ENCODE results near the gene CMTM1. TPM values are rescaled to one million over a fixed set of nuclear protein-coding genes. Genes with fewer than 3 reads are reported as not detected.

CMTM1 gene, protein sequence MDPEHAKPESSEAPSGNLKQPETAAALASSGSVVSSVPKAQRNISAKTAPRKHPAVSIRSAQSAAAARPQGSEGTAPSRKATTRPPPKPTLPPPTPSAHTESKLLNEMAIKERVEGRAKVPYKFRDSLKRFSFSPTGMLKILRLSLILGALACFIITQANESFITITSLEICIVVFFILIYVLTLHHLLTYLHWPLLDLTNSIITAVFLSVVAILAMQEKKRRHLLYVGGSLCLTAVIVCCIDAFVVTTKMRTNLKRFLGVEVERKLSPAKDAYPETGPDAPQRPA
- total RNA-seq: 1 to 10 TPM; 8.1 to 8.8 TPM

DNA sequence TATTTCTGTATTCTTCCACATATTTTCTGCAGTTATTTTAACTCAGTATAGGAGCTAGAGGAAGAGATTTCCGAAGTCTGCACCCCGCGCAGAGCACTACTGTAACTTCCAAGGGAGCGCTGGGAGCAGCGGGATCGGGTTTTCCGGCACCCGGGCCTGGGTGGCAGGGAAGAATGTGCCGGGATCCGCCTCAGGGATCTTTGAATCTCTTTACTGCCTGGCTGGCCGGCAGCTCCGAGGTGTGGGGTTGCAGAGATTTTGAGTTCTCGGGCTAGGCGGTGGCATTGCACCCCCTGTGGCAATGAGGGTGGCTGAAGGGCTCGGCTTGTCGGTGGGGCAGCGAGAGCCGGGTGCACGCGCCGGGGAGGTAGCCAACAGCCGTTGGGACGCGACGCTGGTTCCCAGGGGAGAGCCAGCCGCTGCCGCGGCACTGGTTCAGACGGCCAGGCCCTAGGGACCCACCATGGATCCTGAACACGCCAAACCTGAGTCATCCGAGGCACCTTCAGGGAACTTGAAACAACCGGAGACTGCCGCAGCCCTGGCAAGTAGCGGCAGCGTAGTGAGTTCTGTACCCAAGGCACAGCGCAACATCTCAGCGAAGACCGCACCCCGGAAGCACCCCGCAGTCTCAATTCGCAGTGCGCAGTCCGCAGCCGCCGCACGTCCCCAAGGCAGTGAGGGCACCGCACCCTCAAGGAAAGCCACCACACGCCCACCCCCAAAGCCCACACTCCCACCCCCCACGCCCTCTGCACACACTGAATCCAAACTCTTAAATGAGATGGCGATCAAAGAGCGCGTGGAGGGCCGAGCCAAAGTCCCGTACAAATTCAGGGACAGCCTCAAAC, at the start of gene CMTM1:
TSS of gene CMTM1 (plus strand) at position 389 of the 851 bp plus-strand sequence. CDS start at position 464, 75 bp downstream.
- POLR2A ChIA-PET: no interaction called here
- CTCF ChIA-PET: no interaction called here

DNA sequence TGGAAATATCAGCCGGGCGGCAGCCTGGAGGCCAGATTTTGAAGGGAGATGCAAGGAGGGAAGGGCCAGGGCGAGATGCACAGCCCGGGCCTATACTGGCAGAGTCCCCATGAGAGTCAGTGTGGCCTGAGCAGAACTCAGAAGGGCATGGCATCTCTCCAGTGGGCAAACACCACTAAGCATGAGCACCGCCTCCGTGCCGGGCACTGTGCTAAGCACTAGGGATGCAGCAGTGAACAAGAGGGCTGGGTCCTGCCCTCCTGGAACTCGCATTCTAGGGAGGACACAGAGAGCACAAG, 49.8 kb upstream of the CMTM1 start:
- POLR2A ChIA-PET: interaction anchor here (1.3 kb wide), 1 partner anchor 47 kb away, joined by 5 read pairs; no protein-coding TSS in a partner anchor
- CTCF ChIA-PET: interaction anchor here (1.2 to 2.0 kb wide), 4 partner anchors 32 to 110 kb away, joined by 4 to 13 read pairs (median 4); no protein-coding TSS in a partner anchor

DNA sequence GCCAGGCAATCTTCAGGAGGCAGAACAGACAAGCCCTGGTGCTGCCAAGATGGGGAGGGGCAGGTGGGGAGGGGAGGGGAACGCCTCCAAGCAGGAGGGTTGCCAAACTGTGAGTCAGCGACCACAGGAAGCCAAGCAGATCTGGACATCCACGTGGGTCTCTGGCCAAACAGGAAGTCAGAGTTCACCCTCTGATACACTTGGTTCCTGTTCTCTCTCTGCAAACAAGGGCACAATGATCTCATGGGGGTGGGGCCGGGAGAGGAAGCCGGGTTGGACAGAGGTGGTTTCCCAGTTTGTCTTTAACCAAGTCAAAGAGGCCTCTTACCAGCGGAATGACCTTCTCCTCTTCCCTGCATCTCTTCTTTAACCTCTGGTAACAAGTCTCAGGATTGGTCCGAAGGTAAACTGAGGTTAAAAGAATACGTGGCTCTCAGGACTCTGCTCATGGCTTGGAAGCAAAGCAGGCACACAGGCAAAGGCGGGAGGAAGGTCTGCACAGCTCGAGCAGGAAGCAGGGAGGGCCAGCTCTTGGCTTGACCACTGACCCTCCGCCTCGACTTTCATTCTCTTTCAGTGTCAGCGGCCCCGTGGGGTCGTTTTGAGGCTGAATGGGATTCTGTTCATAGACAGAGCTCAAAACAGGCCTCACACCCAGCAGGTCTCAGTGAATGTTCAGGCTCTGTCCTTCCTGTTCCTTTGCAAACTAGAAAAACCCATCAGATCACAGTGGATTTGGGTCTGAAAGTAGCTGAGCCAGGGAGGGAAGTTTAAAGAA, 49.2 kb upstream of the CMTM1 start:
- ChIA-PET CTCF (interaction anchor here (1.2 to 1.6 kb wide), 3 partner anchors 10 to 72 kb away, joined by 4 to 5 read pairs (median 4); no protein-coding TSS in a partner anchor), POLR2A (interaction anchor here (0.9 to 1.3 kb wide), 2 partner anchors 46 to 87 kb away, joined by 3 to 4 read pairs; partner anchors contain the start of gene CMTM3)

DNA sequence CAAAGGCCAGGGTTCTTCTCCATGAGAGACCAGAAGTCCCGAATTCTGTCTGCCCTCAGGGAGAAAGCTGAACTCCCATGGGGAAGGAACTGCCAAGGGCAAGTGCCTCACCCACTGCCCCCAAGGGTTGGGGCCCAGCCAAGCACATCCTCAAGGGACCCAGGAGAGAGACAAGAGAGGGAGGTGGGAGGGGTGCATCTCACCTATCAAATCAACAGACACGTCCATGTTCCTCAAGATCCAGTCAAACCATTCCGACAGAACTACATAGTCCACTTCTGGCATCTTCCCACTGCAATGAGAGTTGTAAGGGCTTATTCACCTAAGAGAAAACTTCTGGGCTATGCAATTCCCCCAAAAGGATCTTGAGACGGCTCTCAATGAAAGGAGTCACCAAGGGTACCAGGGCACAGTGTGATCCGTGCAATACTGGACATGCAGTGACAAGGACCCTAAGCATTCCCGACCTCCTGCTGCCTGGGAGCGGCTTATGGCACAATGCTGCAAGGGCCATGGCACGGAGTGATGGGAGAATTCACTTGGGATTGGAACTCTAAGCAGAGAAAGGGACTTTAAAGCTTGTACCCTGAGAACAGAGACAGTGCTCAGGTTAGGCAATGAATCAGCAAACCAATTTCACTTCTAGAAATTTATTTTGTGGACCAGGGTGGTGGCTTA, 48.5 kb upstream of the CMTM1 start:
- POLR2A ChIA-PET: interaction anchor here (0.9 to 1.3 kb wide), 2 partner anchors 46 to 87 kb away, joined by 3 to 4 read pairs; partner anchors contain the start of gene CMTM3

DNA sequence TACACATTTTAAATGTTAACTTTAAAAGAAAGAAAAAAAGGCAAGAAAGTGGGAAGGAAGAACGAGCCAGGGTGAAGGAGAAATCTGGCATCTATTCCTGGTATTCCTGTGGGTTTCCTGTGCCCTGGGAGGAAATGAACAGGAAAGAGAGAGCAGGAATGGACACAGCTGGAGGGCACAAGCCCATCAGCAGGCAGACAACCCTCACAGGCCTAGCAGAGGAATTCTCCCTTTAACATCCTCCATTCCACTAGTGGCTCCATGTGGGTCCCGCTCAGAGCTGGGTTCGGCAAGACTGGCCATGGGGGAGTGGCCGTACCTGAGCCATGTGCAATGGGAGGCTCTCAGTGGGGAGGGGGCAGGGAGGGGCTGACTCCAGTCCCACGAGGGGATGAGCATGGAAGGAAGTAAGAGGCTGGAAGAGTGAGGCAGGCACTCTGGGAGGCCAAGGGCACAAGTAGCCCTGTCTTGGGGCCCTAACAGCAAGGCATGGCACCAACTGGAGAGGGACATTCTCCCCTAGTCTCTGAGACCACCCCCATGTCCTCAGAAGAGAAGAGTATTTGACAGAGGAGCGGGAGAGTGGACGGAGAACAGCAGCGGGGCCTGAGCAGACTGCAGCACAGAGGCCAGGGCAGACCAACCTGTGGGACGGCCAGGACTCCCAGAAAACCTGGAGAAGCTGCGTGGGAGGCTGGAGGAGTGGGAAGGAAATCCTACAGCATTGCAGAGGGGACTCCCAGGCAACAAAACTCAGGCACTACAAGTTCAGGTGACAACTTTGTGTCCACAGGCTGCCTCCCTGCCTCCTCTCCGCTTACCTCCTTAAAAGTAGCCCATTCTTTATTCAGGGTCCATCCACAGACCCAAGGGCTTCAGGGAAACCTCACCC, 46.5 kb upstream of the CMTM1 start:
- CTCF ChIA-PET: interaction anchor here (1.3 to 5.1 kb wide), 4 partner anchors 26 to 113 kb away, joined by 4 to 32 read pairs (median 6); no protein-coding TSS in a partner anchor
- POLR2A ChIA-PET: interaction anchor here (1.7 kb wide), 1 partner anchor 33 kb away, joined by 5 read pairs; the partner anchor contains the start of gene CKLF

More for the DNA sequence above, 48.5 kb upstream of the CMTM1 start:
- CTCF ChIA-PET: interaction anchor here (1.2 to 1.6 kb wide), 3 partner anchors 9 to 72 kb away, joined by 4 to 5 read pairs (median 4); no protein-coding TSS in a partner anchor

DNA sequence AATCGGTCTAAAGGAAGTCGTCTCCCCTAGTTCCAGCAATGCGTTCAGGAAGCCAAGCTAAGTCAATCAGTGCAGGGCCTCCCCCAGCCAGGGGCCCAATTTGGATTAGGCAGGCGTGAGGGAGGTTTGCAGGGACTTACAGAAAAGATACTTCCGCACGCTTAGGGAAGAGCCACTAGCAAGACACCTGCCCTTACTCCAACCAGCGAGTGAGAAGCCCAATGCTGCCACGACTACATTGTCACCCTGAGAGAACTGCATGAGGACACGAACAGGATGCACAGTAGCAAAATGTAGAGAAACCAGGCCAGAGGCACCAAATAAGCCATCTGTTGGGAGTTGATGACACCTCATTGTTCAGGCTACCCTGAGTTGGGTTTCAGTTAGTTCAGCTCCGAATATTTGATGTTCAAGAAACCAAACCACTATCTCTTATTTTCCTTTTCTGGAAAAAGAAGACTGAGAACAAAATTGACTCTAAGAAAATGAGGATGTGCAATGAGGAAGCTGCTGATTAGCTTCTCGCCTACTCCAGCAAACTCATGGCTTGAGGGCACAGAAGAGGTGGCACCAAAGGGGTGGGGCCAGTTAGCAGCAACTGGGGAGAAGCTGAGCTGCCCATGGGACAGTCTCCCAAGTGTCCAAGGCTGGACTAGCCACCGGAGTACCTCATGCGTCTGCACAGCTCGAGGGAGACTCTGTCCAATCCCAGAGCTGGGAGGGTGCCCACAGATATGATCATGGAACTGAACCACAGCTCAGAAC, 45.7 kb upstream of the CMTM1 start:
- ChIA-PET POLR2A (interaction anchor here (1.7 kb wide), 1 partner anchor 32 kb away, joined by 5 read pairs; the partner anchor contains the start of gene CKLF), CTCF (interaction anchor here (1.3 to 5.1 kb wide), 5 partner anchors 8 to 114 kb away, joined by 4 to 32 read pairs (median 9); no protein-coding TSS in a partner anchor)

DNA sequence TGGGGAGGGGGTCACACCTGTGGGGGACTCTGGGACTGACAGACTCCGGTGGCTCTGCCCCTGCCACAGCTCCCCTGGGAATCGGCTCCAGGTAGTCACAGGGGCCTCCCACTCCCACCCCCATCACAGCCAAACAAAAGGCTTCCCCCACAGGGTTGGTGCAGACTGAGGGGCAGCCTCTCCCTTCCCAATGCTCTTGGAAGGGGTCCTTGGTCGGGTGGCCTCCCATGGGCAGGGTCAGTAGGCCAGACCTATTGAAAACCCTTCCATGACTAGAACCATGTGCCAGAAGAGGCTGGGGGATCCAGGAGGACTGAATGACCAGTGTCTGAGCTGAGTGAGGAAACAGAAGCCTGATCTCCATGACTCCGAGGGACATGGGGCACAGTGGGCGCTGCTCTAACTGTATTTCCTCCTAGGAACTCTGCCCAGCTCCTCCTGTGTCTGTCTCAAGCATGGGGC, 45.0 kb upstream of the CMTM1 start:
- ChIA-PET POLR2A (interaction anchor here (0.6 to 1.7 kb wide), 2 partner anchors 31 to 225 kb away, joined by 3 to 5 read pairs; partner anchors contain the start of gene CKLF), CTCF (interaction anchor here (0.8 to 5.1 kb wide), 8 partner anchors 9 to 115 kb away, joined by 4 to 32 read pairs (median 8); partner anchors contain the start of genes CKLF and CMTM3)

DNA sequence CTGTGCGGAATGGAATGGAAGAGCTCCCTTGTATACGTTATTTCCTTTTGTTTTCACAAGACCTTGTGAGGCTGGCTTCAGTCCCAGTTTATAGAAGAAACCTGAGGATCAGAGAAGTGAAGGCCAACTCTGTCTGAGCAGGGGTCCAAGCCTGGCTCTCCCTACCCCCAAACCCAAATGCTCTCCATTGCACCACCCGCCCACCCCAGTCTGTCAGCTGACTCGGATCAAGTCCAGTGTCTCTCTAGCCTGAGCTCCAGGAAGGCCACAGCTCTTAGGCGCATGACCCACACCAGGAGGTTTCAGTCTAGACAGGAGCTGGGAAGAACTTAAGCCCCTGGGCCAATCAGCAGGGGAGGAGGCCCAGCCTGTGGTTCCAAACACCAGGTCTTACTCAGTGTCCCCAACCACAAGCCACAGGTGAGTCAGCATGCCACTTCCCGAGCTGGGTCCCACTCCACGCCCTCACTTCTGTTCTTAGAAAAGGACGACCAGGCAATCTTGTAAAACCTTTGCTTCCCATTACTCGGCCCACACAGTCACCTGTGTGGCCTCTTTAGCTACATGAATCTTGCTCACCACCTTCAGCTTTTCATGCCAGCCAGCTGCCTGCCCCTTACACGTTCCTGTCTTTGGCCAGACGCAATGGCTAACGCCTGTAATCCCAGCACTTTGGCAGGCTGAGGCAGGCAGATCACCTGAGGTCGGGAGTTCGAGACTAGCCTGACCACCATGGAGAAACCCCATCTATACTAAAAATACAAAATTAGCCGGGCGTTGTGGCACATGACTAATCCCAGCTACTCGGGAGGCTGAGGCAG, 44.1 kb upstream of the CMTM1 start:
- POLR2A ChIA-PET: interaction anchor here (0.6 to 2.1 kb wide), 9 partner anchors 30 to 1477 kb away, joined by 3 to 14 read pairs (median 3); partner anchors contain the start of genes CKLF and CMTM3
- CTCF ChIA-PET: interaction anchor here (0.8 to 5.1 kb wide), 8 partner anchors 10 to 115 kb away, joined by 4 to 32 read pairs (median 8); partner anchors contain the start of genes CKLF and CMTM3

DNA sequence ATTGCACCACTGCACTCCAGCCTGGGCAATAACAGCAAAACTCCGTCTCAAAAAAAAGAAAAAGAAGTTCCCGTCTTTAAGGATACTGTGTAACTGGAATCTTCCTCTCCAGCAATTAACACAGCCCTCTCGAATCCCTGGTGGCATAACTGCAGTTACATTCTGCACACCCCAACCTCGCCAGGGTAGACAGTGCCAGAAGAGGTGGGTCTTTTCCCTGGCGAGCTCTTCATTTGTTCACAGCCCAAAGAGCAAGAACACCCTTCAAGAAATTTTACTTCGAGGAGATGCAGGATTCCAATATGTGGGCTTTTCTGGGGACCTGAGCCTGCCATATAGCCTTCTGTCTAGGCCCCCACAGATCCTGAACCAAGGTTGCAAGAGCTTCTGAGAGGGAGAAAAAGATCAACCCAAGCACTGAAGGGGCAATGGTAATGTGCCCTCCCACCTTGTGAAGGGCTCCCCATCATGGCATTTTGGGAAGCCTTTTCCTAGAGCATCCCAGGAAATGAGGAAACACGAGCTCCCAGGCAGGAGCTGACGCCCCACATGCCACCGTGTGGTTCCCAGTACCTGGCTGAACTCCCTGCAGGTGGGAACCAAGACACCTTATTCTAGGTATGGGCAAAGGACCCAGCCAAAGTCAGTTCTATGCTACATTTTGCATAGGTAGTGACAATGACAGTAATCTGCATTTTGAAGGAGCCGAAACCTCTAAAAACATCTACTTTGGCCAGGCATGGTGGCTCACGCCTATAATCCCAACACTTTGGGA, 43.2 kb upstream of the CMTM1 start:
- ChIA-PET CTCF (interaction anchor here (1.1 to 5.1 kb wide), 8 partner anchors 11 to 81 kb away, joined by 3 to 32 read pairs (median 6); partner anchors contain the start of gene CMTM3), POLR2A (interaction anchor here (0.6 to 2.1 kb wide), 7 partner anchors 29 to 1476 kb away, joined by 3 to 14 read pairs (median 4); partner anchors contain the start of genes CKLF and CMTM3)

DNA sequence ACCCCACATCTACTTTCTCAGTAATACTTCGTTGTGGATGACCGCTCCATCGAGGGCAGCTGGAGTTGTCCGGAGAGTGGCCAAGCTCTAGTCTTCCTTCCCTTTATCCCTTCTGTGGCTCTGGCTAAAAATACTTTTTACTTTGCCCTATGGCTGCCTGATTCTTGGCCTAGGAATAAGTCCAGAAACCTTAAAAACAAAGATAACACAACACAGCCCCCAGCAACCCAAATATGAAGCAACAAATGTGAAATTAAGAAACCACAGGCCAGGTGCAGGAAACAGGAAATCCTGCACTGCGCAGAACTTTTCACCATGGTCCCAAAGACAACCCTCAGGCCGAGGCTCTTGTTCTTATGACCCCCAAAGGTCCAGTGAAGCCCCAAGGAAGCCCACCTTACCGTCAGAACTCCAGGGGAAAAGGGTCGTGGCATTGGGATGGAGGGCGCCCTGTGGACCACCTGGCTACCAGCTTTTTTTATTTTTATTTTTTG, 42.3 kb upstream of the CMTM1 start:
- CTCF ChIA-PET: interaction anchor here (1.0 to 5.1 kb wide), 4 partner anchors 8 to 66 kb away, joined by 3 to 32 read pairs (median 4); no protein-coding TSS in a partner anchor
- POLR2A ChIA-PET: interaction anchor here (0.6 kb wide), 1 partner anchor 33 kb away, joined by 3 read pairs; no protein-coding TSS in a partner anchor

DNA sequence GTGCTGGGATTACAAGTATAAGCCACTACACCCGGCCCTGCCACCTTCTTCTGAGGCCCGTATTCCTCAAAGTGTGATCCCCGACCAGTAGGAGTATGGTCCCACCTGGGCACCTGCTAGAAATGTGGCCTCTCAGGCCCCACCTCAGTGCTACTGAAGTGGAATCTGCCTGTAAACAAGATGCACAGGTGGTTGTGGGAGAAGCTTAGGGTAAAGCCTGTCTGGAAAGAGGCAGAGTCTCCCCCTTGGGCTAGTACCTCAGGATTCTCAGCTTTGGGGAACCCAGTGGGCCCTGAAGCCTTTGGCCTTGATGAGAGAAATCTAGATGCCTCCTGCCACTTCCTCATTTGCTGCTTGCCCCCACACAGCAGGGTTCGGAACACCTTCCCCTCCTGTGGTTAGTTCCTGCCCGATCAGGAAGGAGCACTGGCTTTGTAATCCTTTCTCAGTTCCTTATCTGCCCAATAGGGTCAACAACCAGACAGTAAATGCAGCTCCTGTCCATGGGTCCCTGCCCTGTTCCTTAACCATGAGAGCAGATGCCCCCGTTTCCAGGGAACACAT, 41.6 kb upstream of the CMTM1 start:
- ChIA-PET POLR2A (no interaction called here), CTCF (interaction anchor here (1.0 to 5.1 kb wide), 3 partner anchors 9 to 65 kb away, joined by 3 to 32 read pairs (median 4); no protein-coding TSS in a partner anchor)

DNA sequence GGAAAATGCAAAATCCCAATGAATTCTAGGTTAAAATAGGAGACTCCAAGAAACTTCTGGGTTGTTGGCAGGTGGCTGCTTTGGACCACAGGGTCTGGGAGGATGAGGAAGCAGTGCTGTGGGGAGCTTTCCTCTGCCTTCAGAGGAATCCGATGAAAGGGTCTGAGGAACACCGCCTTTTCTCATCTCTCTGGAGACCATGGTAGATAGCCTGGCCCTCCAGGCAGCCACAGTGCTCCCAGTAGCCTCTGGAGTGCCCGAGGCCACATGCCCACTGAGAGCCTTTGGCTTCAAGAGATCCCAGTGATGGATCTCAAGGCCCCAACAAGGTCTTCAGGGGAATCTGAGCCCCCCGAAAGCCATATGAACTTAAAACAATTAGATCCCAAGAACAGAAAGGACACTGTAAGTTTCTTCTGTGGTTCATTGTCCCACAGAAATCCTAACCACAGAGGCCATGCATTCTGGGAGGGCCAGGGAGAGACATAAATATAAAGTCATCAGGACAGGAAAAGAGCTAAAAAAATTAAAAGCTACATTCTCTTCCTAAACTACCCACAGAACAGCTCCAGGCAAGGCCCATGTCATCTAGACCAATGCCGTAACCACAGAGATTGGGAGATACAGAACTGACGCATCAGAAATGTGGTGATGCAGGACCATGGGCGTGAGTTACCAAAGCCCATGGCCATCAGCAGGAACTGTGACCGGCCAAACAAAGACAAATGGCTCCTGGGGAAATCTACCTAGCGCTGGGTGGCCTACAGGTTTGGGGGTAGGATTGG, 40.7 kb upstream of the CMTM1 start:
- ChIA-PET CTCF (interaction anchor here (5.1 kb wide), 1 partner anchor 38 kb away, joined by 32 read pairs; no protein-coding TSS in a partner anchor), POLR2A (no interaction called here)

DNA sequence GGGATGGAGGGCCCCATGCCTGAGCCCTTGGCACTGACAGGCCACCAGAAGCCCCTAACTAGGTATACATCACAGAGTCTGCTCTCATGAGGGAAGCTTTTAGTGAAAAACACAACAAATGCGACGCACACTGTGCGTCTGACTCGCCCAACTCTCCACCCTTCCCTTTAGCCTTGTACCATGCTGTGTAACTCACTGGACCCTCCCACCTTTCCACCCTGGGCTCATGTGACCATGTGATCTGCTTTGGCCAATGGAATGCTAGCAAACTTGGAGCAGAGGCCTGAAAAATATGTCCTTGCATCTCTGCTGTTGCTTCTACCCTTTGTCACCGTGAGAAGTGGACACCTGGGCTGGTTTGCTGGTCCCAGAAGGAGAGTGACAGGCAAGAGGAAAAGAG, 37.9 kb upstream of the CMTM1 start:
- ChIA-PET POLR2A (no interaction called here), CTCF (no interaction called here)

All from activated CD8-positive, alpha-beta memory T cell treated with anti-CD3 and anti-CD28 coated beads for 36 hours (primary cell).